K562 (cell line): ENCODE results near the gene SMYD1. TPM values are rescaled to one million over a fixed set of nuclear protein-coding genes. Genes with fewer than 3 reads are reported as not detected.
A peak's percentile ranks its signal among the peaks of the same experiment; 100 is the strongest.

Source experiments
- AFF1 ChIP-seq, 2 experiments: fragments of 450-650 bp; IDR thresholded peaks; 2 replicates each; pipeline ENCODE4 v1.6.1; 2018; ENCODE audit warnings: mild to moderate bottlenecking in 2 of 2, low read depth in 1 of 2; ENCODE audit not compliant: partially characterized antibody in 2 of 2
- ARID4B ChIP-seq: sonication (generic); formaldehyde crosslinking; IDR thresholded peaks from 2 replicates; pipeline ENCODE4 v1.8.0; 2022; ENCODE audit warnings: mild to moderate bottlenecking, missing genetic modification reagents
- DIDO1 ChIP-seq: fragments of 450-650 bp; IDR thresholded peaks from 2 replicates; pipeline ENCODE4 v1.6.1; 2016; ENCODE audit warnings: low read depth, missing biosample characterization, missing genetic modification characterization
- E2F6 ChIP-seq, 2 experiments: IDR thresholded peaks; 2 replicates each; pipeline ENCODE4 v1.6.1; 2011; ENCODE audit warnings: borderline replicate concordance in 1 of 2, control low read depth in 1 of 2, low read depth in 1 of 2, low read length in 1 of 2, mild to moderate bottlenecking in 1 of 2, mixed read lengths in 1 of 2, moderate library complexity in 1 of 2; ENCODE audit not compliant: insufficient read depth in 1 of 2, insufficient read length in 1 of 2, poor library complexity in 1 of 2, severe bottlenecking in 1 of 2; ENCODE audit errors: extremely low read depth in 1 of 2
- GABPB1 ChIP-seq: sonication (generic); formaldehyde crosslinking; IDR thresholded peaks from 2 replicates; pipeline ENCODE4 v1.8.0; 2022; ENCODE audit warnings: mild to moderate bottlenecking, missing genetic modification reagents
- GTF2A2 ChIP-seq: IDR thresholded peaks from 2 replicates; pipeline ENCODE4 v1.6.1; 2016; ENCODE audit warnings: mild to moderate bottlenecking, missing genetic modification characterization, missing compliant biosample characterization
- KLF16 ChIP-seq: IDR thresholded peaks from 2 replicates; pipeline ENCODE4 v1.6.1; 2016; ENCODE audit warnings: antibody characterized with exemption
- MAFK ChIP-seq: IDR thresholded peaks from 2 replicates; pipeline ENCODE4 v1.6.1; 2011; ENCODE audit warnings: low read length, improper control_type of control experiment
- RBM15 ChIP-seq: fragments of 200-400 bp; formaldehyde crosslinking; IDR thresholded peaks from 2 replicates; pipeline ENCODE4 v1.6.1; 2018; ENCODE audit warnings: mild to moderate bottlenecking, low read length, moderate library complexity; ENCODE audit not compliant: insufficient read depth
- TBL1XR1 ChIP-seq, 2 experiments: IDR thresholded peaks; 2 replicates each; pipeline ENCODE4 v1.6.1; 2012; ENCODE audit warnings: improper control_type of control experiment in 2 of 2, low read length in 2 of 2, mild to moderate bottlenecking in 1 of 2
- ZBTB11 ChIP-seq, 3 experiments: fragments of 200-800 bp in 1 of 3; fragments of 250-450 bp in 1 of 3; fragments of 450-650 bp in 1 of 3; sonication (Bioruptor Pico) in 1 of 3; sonication (Bioruptor generic) in 1 of 3; formaldehyde crosslinking in 1 of 3; IDR thresholded peaks; 2 replicates each; pipeline versions ENCODE4 v1.6.1 to v1.8.0; 2016 to 2022; ENCODE audit warnings: mild to moderate bottlenecking in 2 of 3, missing genetic modification characterization in 2 of 3, missing compliant biosample characterization in 1 of 3, moderate library complexity in 1 of 3
- ZNF695 ChIP-seq: fragments of 450-650 bp; formaldehyde crosslinking; IDR thresholded peaks from 2 replicates; pipeline ENCODE4 v1.4.0; 2020; ENCODE audit warnings: mild to moderate bottlenecking, moderate library complexity
- ZNF764 ChIP-seq: fragments of 250-450 bp; sonication (Bioruptor Pico); IDR thresholded peaks from 2 replicates; pipeline ENCODE4 v1.4.0; 2020; ENCODE audit warnings: low read depth, mild to moderate bottlenecking, moderate library complexity
- ZSCAN29 ChIP-seq: fragments of 450-650 bp; IDR thresholded peaks from 2 replicates; pipeline ENCODE4 v1.6.1; 2017
- ZSCAN32 ChIP-seq: fragments of 450-650 bp; formaldehyde crosslinking; IDR thresholded peaks from 2 replicates; pipeline ENCODE4 v1.4.0; 2020; ENCODE audit warnings: mild to moderate bottlenecking, moderate library complexity
- polyA plus RNA-seq, 8 experiments: library from polyadenylated mRNA; depleted of rRNA in 4 of 8; stranded (reverse) in 5 of 8; unstranded in 3 of 8; fragments of >200 nt; fragmentation: Nextera tagmentation in 2 of 8; fragmentation: Illumina TruSeq in 1 of 8; extraction: Ambion mirVana in 2 of 8; extraction: Trizol in 1 of 8; gene quantifications; 2 replicates each; pipeline versions ENCODE4 v1.2.1 to v1.2.3, GENCODE V29; 2011 to 2014; ENCODE audit warnings: inconsistent platforms in 1 of 8, missing spikeins in 1 of 8
- total RNA-seq, 7 experiments: library from RNA; depleted of rRNA in 6 of 7; stranded (reverse); fragments of >200 nt in 6 of 7; fragmentation: Illumina TruSeq in 2 of 7; extraction: Trizol in 2 of 7; gene quantifications; 2 replicates each; pipeline versions ENCODE4 v1.2.1 to v1.2.3, GENCODE V29; 2011 to 2021; ENCODE audit warnings: low replicate concordance in 1 of 7

The SMYD1 gene
- total and polyA plus RNA-seq, 9 of the 15 experiments (the other 6 are each of a cell fraction or from before 2014, with no cell fraction given): not detected

GRCh38 chr2:88057437-88057844 lies 10.2 kb upstream of the SMYD1 start (continued):
- TF ChIP-seq ZBTB11 (CRISPR knock-in tag; IDR thresholded peaks at IDR 0.05) (no peak), ARID4B (CRISPR knock-in tag) (no peak), GABPB1 (CRISPR knock-in tag) (no peak), KLF16 (no peak), GTF2A2 (tag) (no peak), TBL1XR1 (IDR thresholded peaks at IDR 0.05; ENCODE audit: low read length in 2 of 2) (peak; percentile 72 to 79; a peak in 3 of 4 replicates), RBM15 (no peak), MAFK (0 out of 2 replicates have a peak, but pooled peaks have one; percentile 17), ZSCAN29 (no peak), AFF1 (IDR thresholded peaks at IDR 0.05; ENCODE audit: low read depth in 1 of 2, partially characterized antibody in 2 of 2) (no peak), DIDO1 (tag) (no peak), ZNF695 (CRISPR knock-in tag) (no peak), ZSCAN32 (CRISPR knock-in tag) (no peak), E2F6 (IDR thresholded peaks at IDR 0.05; ENCODE audit: borderline replicate concordance in 1 of 2, extremely low read depth in 1 of 2, insufficient read depth in 1 of 2, insufficient read length in 1 of 2, low read depth in 1 of 2, low read length in 1 of 2, poor library complexity in 1 of 2, severe bottlenecking in 1 of 2) (no peak), ZNF764 (no peak)
